A549 (cell line): Measurements from ENCODE around the gene NCOA6. TPM values are rescaled to one million over a fixed set of nuclear protein-coding genes. Genes with fewer than 3 reads are reported as not detected.

Experiments used
- ATAC-seq, 2 experiments: fragments of 200-7000 bp in 1 of 2; fragments of >200 bp in 1 of 2; cut with Nextera tagmentation in 1 of 2; cut with Tn5 transposase in 1 of 2; 3 replicates each; pipeline versions ENCODE4 v1.8.0 to v1.9.1; 2018 to 2020; ENCODE audit warnings: mild to moderate bottlenecking in 1 of 2, moderate library complexity in 1 of 2
- CTCF ChIA-PET: fragments of 300-600 bp; sonication (Branson Sonifier 250); formaldehyde crosslinking; extraction: SDS; loops from one replicate; lab custom pipeline; 2021; ENCODE audit warnings: antibody characterized with exemption, inconsistent platforms; lab: Yijun Ruan, JAX
- POLR2A ChIA-PET: fragments of 350-600 bp; formaldehyde crosslinking; extraction: SDS; loops from one replicate; lab custom pipeline; 2021; ENCODE audit warnings: antibody characterized with exemption, inconsistent platforms; lab: Yijun Ruan, JAX
- DNase-seq, 2 experiments: peaks; one replicate each; pipeline versions ENCODE4 v3.0.0 to v3.0.0-alpha.2; 2011 to 2016; ENCODE audit warnings: low read depth in 1 of 2, low spot score in 1 of 2
- FAIRE-seq: peaks from 2 replicates; lab custom pipeline; 2011; peaks lifted over from hg19 to GRCh38; lab: Jason Lieb, UNC
- H3K27ac ChIP-seq, 2 experiments: fragments of >200 bp; sonication (Bioruptor Twin); formaldehyde crosslinking; 3 replicates each; pipeline ENCODE4 v1.5.1; 2016 to 2017
- H3K4me1 ChIP-seq: fragments of >200 bp; sonication (Bioruptor Twin); formaldehyde crosslinking; 3 replicates; pipeline ENCODE4 v1.6.1; 2016
- H3K4me2 ChIP-seq: fragments of >200 bp; sonication (Bioruptor Twin); formaldehyde crosslinking; 3 replicates; pipeline ENCODE4 v1.6.1; 2016
- H3K4me3 ChIP-seq: fragments of >200 bp; sonication (Bioruptor Twin); formaldehyde crosslinking; 3 replicates; pipeline ENCODE4 v1.5.1; 2016
- H3K9me3 ChIP-seq: fragments of >200 bp; sonication (Bioruptor Twin); formaldehyde crosslinking; 3 replicates; pipeline ENCODE4 v1.6.1; 2016
- CBX2 ChIP-seq: fragments of 200-600 bp; sonication (generic); IDR thresholded peaks from 2 replicates; pipeline ENCODE4 v1.6.1; 2016; ENCODE audit warnings: low read depth, mild to moderate bottlenecking, borderline replicate concordance
- CHD2 ChIP-seq: fragments of 150-350 bp; IDR thresholded peaks from 2 replicates; pipeline ENCODE4 v1.6.1; 2014; ENCODE audit warnings: low read length; ENCODE audit not compliant: partially characterized antibody
- CHD4 ChIP-seq: fragments of 200-600 bp; sonication (generic); IDR thresholded peaks from 2 replicates; pipeline ENCODE4 v1.6.1; 2016; ENCODE audit warnings: antibody characterized with exemption, mild to moderate bottlenecking, borderline replicate concordance
- EHF ChIP-seq: fragments of 250-450 bp; sonication (Bioruptor Pico); IDR thresholded peaks from 2 replicates; pipeline ENCODE4 v1.5.0; 2020; ENCODE audit warnings: mild to moderate bottlenecking
- EHMT2 ChIP-seq: fragments of 200-600 bp; sonication (generic); IDR thresholded peaks from 2 replicates; pipeline ENCODE4 v1.6.1; 2016; ENCODE audit warnings: antibody characterized with exemption, low read depth, mild to moderate bottlenecking, moderate library complexity
- EP300 ChIP-seq, 2 experiments: fragments of >200 bp; sonication (Bioruptor Twin); formaldehyde crosslinking; IDR thresholded peaks; 2 replicates in 1 of 2; 3 replicates in 1 of 2; pipeline ENCODE4 v1.6.1; 2016 to 2017
- FOSL2 ChIP-seq, 2 experiments: fragments of 450-650 bp in 1 of 2; fragments of >200 bp in 1 of 2; sonication (Bioruptor Twin) in 1 of 2; formaldehyde crosslinking; IDR thresholded peaks; 2 replicates each; pipeline versions ENCODE4 v1.5.0 to v1.6.1; 2016 to 2020; ENCODE audit warnings: mild to moderate bottlenecking in 1 of 2, moderate library complexity in 1 of 2
- GATA3 ChIP-seq: IDR thresholded peaks from 2 replicates; pipeline ENCODE4 v1.6.1; 2012; ENCODE audit warnings: borderline replicate concordance
- HOXB13 ChIP-seq: fragments of 250-450 bp; sonication (Bioruptor Pico); IDR thresholded peaks from 2 replicates; pipeline ENCODE4 v1.5.0; 2020; ENCODE audit warnings: low read depth, mild to moderate bottlenecking, moderate library complexity
- HOXB5 ChIP-seq: fragments of 250-450 bp; sonication (Bioruptor Pico); IDR thresholded peaks from 2 replicates; pipeline ENCODE4 v1.5.0; 2020; ENCODE audit warnings: mild to moderate bottlenecking, moderate library complexity
- JUNB ChIP-seq: fragments of >200 bp; sonication (Bioruptor Twin); formaldehyde crosslinking; IDR thresholded peaks from 2 replicates; pipeline ENCODE4 v1.6.1; 2016
- KDM1A ChIP-seq: fragments of 200-600 bp; sonication (generic); IDR thresholded peaks from 2 replicates; pipeline ENCODE4 v1.6.1; 2016; ENCODE audit warnings: low read depth, mild to moderate bottlenecking
- MAFK ChIP-seq: fragments of 450-650 bp; IDR thresholded peaks from 2 replicates; pipeline ENCODE4 v1.6.1; 2014; ENCODE audit not compliant: partially characterized antibody
- NPAS2 ChIP-seq: fragments of 250-450 bp; sonication (Bioruptor Pico); IDR thresholded peaks from 2 replicates; pipeline ENCODE4 v1.8.0; 2022; ENCODE audit warnings: mild to moderate bottlenecking, moderate library complexity, borderline replicate concordance
- POLR2A ChIP-seq: IDR thresholded peaks from 2 replicates; pipeline ENCODE4 v1.6.1; 2012; ENCODE audit warnings: mild to moderate bottlenecking, low read length
- POLR2AphosphoS2 ChIP-seq: conservative IDR thresholded peaks from 2 replicates; pipeline ENCODE4 v1.6.1; 2012; ENCODE audit warnings: low read length, improper control_type of control experiment, inconsistent platforms
- RAD21 ChIP-seq, 2 experiments: fragments of >200 bp in 1 of 2; sonication (Bioruptor Twin) in 1 of 2; formaldehyde crosslinking in 1 of 2; IDR thresholded peaks in 1 of 2; conservative IDR thresholded peaks in 1 of 2; 2 replicates in 1 of 2; 3 replicates in 1 of 2; pipeline ENCODE4 v1.6.1; 2012 to 2018; ENCODE audit warnings: inconsistent platforms in 1 of 2
- RCOR1 ChIP-seq: fragments of 150-350 bp; IDR thresholded peaks from 2 replicates; pipeline ENCODE4 v1.6.1; 2014; ENCODE audit warnings: antibody characterized with exemption, low read length, low read depth
- RNF2 ChIP-seq: fragments of 200-600 bp; sonication (generic); IDR thresholded peaks from 2 replicates; pipeline ENCODE4 v1.6.1; 2016; ENCODE audit warnings: low read depth, mild to moderate bottlenecking, antibody characterized with exemption, moderate library complexity, borderline replicate concordance
- TP53 ChIP-seq: fragments of 250-450 bp; sonication (Bioruptor Pico); IDR thresholded peaks from 2 replicates; pipeline ENCODE4 v1.5.0; 2021; ENCODE audit warnings: mild to moderate bottlenecking, moderate library complexity
- ZC3H11A ChIP-seq: fragments of 450-650 bp; IDR thresholded peaks from 2 replicates; pipeline ENCODE4 v1.6.1; 2014; ENCODE audit warnings: antibody characterized with exemption, mild to moderate bottlenecking
- WGBS: methylation state at CpG from one replicate; pipeline ENCODE4 v1.1.6; 2017; ENCODE audit errors: missing lambda C conversion rate; 5-methylcytosine and 5-hydroxymethylcytosine counted together
- polyA plus RNA-seq, 4 experiments: library from polyadenylated mRNA; depleted of rRNA in 3 of 4; stranded (reverse); fragments of >200 nt; fragmentation: RNase III in 1 of 4; extraction: RNeasy Plus Mini Kit Qiagen cat#74134 plus additional on column Dnase treatment in 1 of 4; gene quantifications; 2 replicates in 3 of 4; 3 replicates in 1 of 4; pipeline ENCODE4 v1.2.3, GENCODE V29; 2011 to 2017
- TF ChIP-seq, protein P1 (sequence below): fragments of >200 bp; sonication (Bioruptor Twin); formaldehyde crosslinking; IDR thresholded peaks from 3 replicates; pipeline ENCODE4 v1.5.1; 2016
- TF ChIP-seq, protein P2 (sequence below): fragments of 150-350 bp; IDR thresholded peaks from 2 replicates; pipeline ENCODE4 v1.6.1; 2014; ENCODE audit warnings: low read depth, mild to moderate bottlenecking, low read length
- TF ChIP-seq, protein P3 (sequence below): IDR thresholded peaks from 2 replicates; pipeline ENCODE4 v1.6.1; 2012
- TF ChIP-seq, protein P4 (sequence below): fragments of 250-450 bp; sonication (Bioruptor Pico); IDR thresholded peaks from 2 replicates; pipeline ENCODE4 v1.5.0; 2020; ENCODE audit warnings: low read depth, mild to moderate bottlenecking, moderate library complexity

The NCOA6 gene
- polyA plus RNA-seq, 2 of the 4 experiments (the other 2 are of a cell fraction) = 15.8 to 18.0 TPM

DNA sequence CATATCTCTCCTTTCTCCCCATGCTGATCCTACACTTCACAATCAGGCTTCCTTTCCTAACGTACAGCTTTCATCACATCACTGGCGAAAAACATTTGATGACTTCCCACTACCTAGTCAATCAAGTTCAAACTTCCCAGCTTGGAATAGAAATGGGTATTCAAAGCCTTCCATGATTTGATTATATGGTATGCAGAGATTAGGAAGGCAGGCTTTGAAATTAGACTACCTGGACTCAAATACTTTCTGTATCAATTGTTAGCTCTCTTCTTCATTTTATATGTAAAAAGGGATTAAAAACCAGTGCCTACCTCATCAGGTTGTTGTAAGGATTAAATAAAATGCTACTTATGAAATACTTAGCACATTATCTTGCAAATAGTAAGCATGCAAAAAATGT is 7.7 kb downstream of the NCOA6 start (continued):
- TF ChIP-seq, protein P1, sequence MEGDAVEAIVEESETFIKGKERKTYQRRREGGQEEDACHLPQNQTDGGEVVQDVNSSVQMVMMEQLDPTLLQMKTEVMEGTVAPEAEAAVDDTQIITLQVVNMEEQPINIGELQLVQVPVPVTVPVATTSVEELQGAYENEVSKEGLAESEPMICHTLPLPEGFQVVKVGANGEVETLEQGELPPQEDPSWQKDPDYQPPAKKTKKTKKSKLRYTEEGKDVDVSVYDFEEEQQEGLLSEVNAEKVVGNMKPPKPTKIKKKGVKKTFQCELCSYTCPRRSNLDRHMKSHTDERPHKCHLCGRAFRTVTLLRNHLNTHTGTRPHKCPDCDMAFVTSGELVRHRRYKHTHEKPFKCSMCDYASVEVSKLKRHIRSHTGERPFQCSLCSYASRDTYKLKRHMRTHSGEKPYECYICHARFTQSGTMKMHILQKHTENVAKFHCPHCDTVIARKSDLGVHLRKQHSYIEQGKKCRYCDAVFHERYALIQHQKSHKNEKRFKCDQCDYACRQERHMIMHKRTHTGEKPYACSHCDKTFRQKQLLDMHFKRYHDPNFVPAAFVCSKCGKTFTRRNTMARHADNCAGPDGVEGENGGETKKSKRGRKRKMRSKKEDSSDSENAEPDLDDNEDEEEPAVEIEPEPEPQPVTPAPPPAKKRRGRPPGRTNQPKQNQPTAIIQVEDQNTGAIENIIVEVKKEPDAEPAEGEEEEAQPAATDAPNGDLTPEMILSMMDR = no peak
- TF ChIP-seq POLR2A (no peak), RNF2 (no peak), EHMT2 (no peak)

DNA sequence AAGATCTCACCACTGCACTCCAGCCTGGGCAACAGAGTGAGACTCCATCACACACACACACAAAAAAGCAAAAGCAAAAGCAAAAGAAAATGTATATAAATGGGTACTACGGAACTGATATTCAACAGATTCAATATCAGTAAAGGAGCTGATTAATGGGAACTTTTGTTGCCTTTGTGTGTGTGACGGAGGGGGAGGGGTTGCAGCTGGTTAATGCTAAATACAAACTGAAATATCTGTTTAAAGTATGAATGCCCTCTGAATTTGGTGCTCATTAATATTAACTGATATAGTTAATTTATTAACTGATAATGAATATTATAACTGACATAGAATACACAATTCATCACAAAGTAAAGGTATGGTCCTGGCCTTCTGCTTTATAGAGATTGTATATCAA is 8.4 kb downstream of the NCOA6 start:
- 49% methylated on average over 2 of the region's 2 CpGs for WGBS
- no peaks in the 10 kb centered on the region for H3K9me3 ChIP-seq
- POLR2A ChIA-PET = no interaction called here

DNA sequence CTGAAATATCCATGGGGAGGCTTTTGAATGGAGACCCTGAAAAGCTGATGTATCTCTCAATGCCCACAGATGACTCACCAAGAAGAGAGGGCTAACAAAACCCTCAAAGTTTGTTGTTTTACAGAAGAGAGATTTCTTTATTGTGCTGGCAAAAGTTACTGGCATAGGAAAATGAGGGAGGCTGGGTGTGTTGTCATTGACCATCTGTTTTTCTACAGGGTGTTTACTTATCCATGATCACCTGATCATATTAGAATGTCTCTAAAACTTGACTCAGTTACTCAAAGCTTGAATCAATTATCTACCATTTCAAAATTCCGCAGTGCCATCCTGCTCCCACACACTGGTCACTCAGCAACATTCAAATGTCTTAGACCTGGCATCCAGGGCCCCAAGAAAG is 9.8 kb downstream of the NCOA6 start:
- DNase-seq (no peak), ATAC-seq (no peak), FAIRE-seq (no peak)
- Histone ChIP-seq H3K4me3 (no peak overlapping the region), H3K27ac (no peak overlapping the region), H3K9me3 (no peaks in the 10 kb centered on the region), H3K4me1 (peaks cover 3% of the 10 kb centered on the region; the same call in 1 of the 3 replicates), H3K4me2 (no peak overlapping the region)
- CTCF ChIA-PET = interaction anchor here (2.1 kb wide), 1 partner anchor 19 kb away, joined by 7 read pairs; no protein-coding TSS in a partner anchor
- POLR2A ChIA-PET = no interaction called here
- WGBS = 97% methylated on average over 1 of the region's 1 CpG
- TF ChIP-seq EHF (CRISPR knock-in tag) (no peak), CHD2 (no peak), KDM1A (no peak), MAFK (no peak), POLR2AphosphoS2 (no peak), EP300 (IDR thresholded peaks at IDR 0.05) (no peak), HOXB5 (CRISPR knock-in tag) (no peak)
- TF ChIP-seq, protein P2, sequence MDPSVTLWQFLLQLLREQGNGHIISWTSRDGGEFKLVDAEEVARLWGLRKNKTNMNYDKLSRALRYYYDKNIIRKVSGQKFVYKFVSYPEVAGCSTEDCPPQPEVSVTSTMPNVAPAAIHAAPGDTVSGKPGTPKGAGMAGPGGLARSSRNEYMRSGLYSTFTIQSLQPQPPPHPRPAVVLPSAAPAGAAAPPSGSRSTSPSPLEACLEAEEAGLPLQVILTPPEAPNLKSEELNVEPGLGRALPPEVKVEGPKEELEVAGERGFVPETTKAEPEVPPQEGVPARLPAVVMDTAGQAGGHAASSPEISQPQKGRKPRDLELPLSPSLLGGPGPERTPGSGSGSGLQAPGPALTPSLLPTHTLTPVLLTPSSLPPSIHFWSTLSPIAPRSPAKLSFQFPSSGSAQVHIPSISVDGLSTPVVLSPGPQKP = no peak
- TF ChIP-seq, protein P3, sequence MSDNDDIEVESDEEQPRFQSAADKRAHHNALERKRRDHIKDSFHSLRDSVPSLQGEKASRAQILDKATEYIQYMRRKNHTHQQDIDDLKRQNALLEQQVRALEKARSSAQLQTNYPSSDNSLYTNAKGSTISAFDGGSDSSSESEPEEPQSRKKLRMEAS = no peak
- TF ChIP-seq, protein P4, sequence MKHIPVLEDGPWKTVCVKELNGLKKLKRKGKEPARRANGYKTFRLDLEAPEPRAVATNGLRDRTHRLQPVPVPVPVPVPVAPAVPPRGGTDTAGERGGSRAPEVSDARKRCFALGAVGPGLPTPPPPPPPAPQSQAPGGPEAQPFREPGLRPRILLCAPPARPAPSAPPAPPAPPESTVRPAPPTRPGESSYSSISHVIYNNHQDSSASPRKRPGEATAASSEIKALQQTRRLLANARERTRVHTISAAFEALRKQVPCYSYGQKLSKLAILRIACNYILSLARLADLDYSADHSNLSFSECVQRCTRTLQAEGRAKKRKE (CRISPR knock-in tag) = no peak

More for the DNA sequence above, 8.4 kb downstream of the NCOA6 start:
- CTCF ChIA-PET = interaction anchor here (0.6 to 2.1 kb wide), 5 partner anchors 10 to 453 kb away, joined by 3 to 7 read pairs (median 7); no protein-coding TSS in a partner anchor
- ATAC-seq = no peak
- no peak overlapping the region for H3K27ac ChIP-seq
- no peak for TF ChIP-seq ZC3H11A
- no peak for TF ChIP-seq CBX2
- TF ChIP-seq RCOR1 = no peak
- TF ChIP-seq RNF2 = no peak
- no peak for TF ChIP-seq CHD4
- no peak for TF ChIP-seq TP53 (CRISPR knock-in tag)
- no peak for TF ChIP-seq GATA3
- no peak for TF ChIP-seq CHD2
- no peak for TF ChIP-seq FOSL2 (IDR thresholded peaks at IDR 0.05)
- no peak for TF ChIP-seq FOSL2 (CRISPR knock-in tag; IDR thresholded peaks at IDR 0.05)
- no peak for TF ChIP-seq NPAS2 (CRISPR knock-in tag)
- no peak for TF ChIP-seq RAD21 (conservative IDR thresholded peaks at IDR 0.05 in 1 of 2, IDR thresholded peaks at IDR 0.05 in 1 of 2)
- TF ChIP-seq HOXB13 (CRISPR knock-in tag) = no peak
- TF ChIP-seq JUNB = no peak
- peaks cover 3% of the 10 kb centered on the region; the same call in 1 of the 3 replicates for H3K4me1 ChIP-seq
- no peak overlapping the region for H3K4me3 ChIP-seq
- FAIRE-seq = no peak
- DNase-seq = no peak
- no peak overlapping the region for H3K4me2 ChIP-seq
